Measurements from ENCODE around the gene TRANK1.

DNA sequence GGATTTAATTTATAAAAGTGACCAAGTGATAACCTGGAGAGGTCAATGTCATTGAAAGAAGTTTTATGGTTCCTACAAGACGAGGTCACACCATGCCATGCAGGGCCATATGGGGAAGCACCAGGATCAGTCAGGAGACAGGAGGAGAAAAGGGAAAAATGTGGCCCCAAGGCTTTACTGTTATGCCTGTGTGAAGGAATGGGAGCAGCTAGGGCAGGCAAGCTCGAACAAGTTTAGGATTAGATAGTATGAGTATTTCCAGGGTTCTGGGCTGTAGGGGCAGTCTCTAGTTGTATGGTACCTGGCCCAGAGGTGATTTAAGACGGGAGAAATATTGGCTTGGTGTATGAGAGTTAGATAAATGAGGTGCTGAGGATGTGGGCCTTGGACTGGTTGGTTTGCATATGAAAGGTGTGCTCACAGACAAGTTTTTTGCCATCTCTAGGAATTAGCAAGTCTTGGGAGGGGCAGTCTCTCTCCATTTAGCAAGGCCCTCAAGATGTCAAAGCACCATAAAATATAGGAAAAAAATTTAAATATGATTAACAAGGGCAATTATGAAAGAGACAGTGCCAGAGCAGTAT lies 144.2 kb downstream of the TRANK1 start:
- TF ChIP-seq POLR2AphosphoS5 (IDR thresholded peaks at IDR 0.05; ENCODE audit: low read depth, low read length) (no peak), POLR2A (IDR thresholded peaks at IDR 0.05; ENCODE audit: borderline replicate concordance, extremely low read depth, insufficient read depth, insufficient read length) (no peak), JUND (IDR thresholded peaks at IDR 0.05) (no peak), SRF (IDR thresholded peaks at IDR 0.05; ENCODE audit: low read depth) (no peak), FOSL1 (IDR thresholded peaks at IDR 0.05; ENCODE audit: low read depth) (no peak)
- TF ChIP-seq, protein P1, sequence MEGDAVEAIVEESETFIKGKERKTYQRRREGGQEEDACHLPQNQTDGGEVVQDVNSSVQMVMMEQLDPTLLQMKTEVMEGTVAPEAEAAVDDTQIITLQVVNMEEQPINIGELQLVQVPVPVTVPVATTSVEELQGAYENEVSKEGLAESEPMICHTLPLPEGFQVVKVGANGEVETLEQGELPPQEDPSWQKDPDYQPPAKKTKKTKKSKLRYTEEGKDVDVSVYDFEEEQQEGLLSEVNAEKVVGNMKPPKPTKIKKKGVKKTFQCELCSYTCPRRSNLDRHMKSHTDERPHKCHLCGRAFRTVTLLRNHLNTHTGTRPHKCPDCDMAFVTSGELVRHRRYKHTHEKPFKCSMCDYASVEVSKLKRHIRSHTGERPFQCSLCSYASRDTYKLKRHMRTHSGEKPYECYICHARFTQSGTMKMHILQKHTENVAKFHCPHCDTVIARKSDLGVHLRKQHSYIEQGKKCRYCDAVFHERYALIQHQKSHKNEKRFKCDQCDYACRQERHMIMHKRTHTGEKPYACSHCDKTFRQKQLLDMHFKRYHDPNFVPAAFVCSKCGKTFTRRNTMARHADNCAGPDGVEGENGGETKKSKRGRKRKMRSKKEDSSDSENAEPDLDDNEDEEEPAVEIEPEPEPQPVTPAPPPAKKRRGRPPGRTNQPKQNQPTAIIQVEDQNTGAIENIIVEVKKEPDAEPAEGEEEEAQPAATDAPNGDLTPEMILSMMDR (IDR thresholded peaks at IDR 0.05 in 2 of 3, conservative IDR thresholded peaks at IDR 0.05 in 1 of 3; ENCODE audit: borderline replicate concordance in 1 of 3, insufficient read depth in 1 of 3, low read depth in 2 of 3, low read length in 2 of 3) = no peak
- TF ChIP-seq, protein P2, sequence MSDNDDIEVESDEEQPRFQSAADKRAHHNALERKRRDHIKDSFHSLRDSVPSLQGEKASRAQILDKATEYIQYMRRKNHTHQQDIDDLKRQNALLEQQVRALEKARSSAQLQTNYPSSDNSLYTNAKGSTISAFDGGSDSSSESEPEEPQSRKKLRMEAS (IDR thresholded peaks at IDR 0.05) = no peak
- TF ChIP-seq, protein P3, sequence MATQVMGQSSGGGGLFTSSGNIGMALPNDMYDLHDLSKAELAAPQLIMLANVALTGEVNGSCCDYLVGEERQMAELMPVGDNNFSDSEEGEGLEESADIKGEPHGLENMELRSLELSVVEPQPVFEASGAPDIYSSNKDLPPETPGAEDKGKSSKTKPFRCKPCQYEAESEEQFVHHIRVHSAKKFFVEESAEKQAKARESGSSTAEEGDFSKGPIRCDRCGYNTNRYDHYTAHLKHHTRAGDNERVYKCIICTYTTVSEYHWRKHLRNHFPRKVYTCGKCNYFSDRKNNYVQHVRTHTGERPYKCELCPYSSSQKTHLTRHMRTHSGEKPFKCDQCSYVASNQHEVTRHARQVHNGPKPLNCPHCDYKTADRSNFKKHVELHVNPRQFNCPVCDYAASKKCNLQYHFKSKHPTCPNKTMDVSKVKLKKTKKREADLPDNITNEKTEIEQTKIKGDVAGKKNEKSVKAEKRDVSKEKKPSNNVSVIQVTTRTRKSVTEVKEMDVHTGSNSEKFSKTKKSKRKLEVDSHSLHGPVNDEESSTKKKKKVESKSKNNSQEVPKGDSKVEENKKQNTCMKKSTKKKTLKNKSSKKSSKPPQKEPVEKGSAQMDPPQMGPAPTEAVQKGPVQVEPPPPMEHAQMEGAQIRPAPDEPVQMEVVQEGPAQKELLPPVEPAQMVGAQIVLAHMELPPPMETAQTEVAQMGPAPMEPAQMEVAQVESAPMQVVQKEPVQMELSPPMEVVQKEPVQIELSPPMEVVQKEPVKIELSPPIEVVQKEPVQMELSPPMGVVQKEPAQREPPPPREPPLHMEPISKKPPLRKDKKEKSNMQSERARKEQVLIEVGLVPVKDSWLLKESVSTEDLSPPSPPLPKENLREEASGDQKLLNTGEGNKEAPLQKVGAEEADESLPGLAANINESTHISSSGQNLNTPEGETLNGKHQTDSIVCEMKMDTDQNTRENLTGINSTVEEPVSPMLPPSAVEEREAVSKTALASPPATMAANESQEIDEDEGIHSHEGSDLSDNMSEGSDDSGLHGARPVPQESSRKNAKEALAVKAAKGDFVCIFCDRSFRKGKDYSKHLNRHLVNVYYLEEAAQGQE (IDR thresholded peaks at IDR 0.05; ENCODE audit: low read depth) = no peak
